HepG2 (cell line): ENCODE data around the gene KRTAP12-2. TPM values are rescaled to one million over a fixed set of nuclear protein-coding genes. Genes with fewer than 3 reads are reported as not detected.

Experiments
- ATAC-seq: fragments of 200-7000 bp; cut with Tn5 transposase; 3 replicates; pipeline ENCODE4 v1.9.1; 2020; ENCODE audit warnings: mild to moderate bottlenecking, moderate library complexity
- BruUV-seq: library from RNA; stranded (reverse); fragments of 400-500 nt; replicated peaks from 2 replicates; lab custom pipeline; 2021; lab: Mats Ljungman, UMichigan
- CTCF ChIA-PET: fragments of 300-600 bp; formaldehyde crosslinking; extraction: SDS; loops from one replicate; lab custom pipeline; 2021; ENCODE audit warnings: low total read pairs, inconsistent platforms, low intra/inter-chr PET ratio; lab: Yijun Ruan, JAX
- POLR2A ChIA-PET: fragments of 350-600 bp; sonication (Branson Sonifier 250); formaldehyde crosslinking; loops from one replicate; lab custom pipeline; 2020; ENCODE audit warnings: antibody characterized with exemption, inconsistent platforms; lab: Yijun Ruan, JAX
- DNase-seq: peaks from one replicate; pipeline ENCODE4 v3.0.0-alpha.2; 2015; ENCODE audit warnings: low spot score
- FAIRE-seq: peaks from 3 replicates; lab custom pipeline; 2011; peaks lifted over from hg19 to GRCh38; lab: Jason Lieb, UNC
- H2AFZ ChIP-seq: one replicate; pipeline ENCODE4 v1.6.1; 2011; ENCODE audit warnings: low read length, inconsistent platforms
- H3K27ac ChIP-seq: fragments of 300-600 bp; 3 replicates; pipeline ENCODE4 v1.8.0; 2011; ENCODE audit warnings: mixed run types, mild to moderate bottlenecking, mixed read lengths, low read length, inconsistent platforms; ENCODE audit not compliant: insufficient read depth; ENCODE audit errors: extremely low read length
- H3K27me3 ChIP-seq, 2 experiments: fragments of 200-600 bp in 1 of 2; 2 replicates in 1 of 2; 3 replicates in 1 of 2; pipeline versions ENCODE4 v1.6.0 to v1.8.0; 2011; ENCODE audit warnings: low read length in 2 of 2, mild to moderate bottlenecking in 2 of 2, moderate library complexity in 2 of 2, inconsistent platforms in 1 of 2; ENCODE audit not compliant: insufficient read depth in 2 of 2, control insufficient read depth in 1 of 2
- H3K36me3 ChIP-seq, 2 experiments: fragments of 200-600 bp in 1 of 2; replicated peaks in 1 of 2; 2 replicates in 1 of 2; 3 replicates in 1 of 2; pipeline versions ENCODE4 v1.5.1 to v1.8.0; 2011; ENCODE audit warnings: low read length in 2 of 2, inconsistent platforms in 1 of 2; ENCODE audit not compliant: insufficient read depth in 2 of 2, control insufficient read depth in 1 of 2
- H3K4me1 ChIP-seq: 2 replicates; pipeline ENCODE4 v1.5.1; 2012; ENCODE audit warnings: low read length, inconsistent platforms; ENCODE audit not compliant: insufficient read depth
- H3K4me2 ChIP-seq: 2 replicates; pipeline ENCODE4 v1.6.0; 2011; ENCODE audit warnings: low read depth, low read length, inconsistent platforms
- H3K4me3 ChIP-seq, 3 experiments: fragments of 200-600 bp in 1 of 3; sonication (generic), shearing (Covaris generic) in 1 of 3; replicated peaks in 1 of 3; 2 replicates each; pipeline ENCODE4 v1.5.1; 2011 to 2016; ENCODE audit warnings: low read length in 3 of 3, inconsistent platforms in 2 of 3, low read depth in 2 of 3, mild to moderate bottlenecking in 2 of 3, control low read depth in 1 of 3, mixed read lengths in 1 of 3; ENCODE audit not compliant: insufficient read depth in 1 of 3
- H3K79me2 ChIP-seq: one replicate; pipeline ENCODE4 v1.6.1; 2011; ENCODE audit warnings: low read length, inconsistent platforms; ENCODE audit not compliant: insufficient read depth
- H3K9ac ChIP-seq: 2 replicates; pipeline ENCODE4 v1.6.0; 2011; ENCODE audit warnings: mild to moderate bottlenecking, low read depth, low read length, inconsistent platforms; ENCODE audit not compliant: insufficient read depth
- H3K9me3 ChIP-seq: 2 replicates; pipeline ENCODE4 v1.5.1; 2012; ENCODE audit warnings: mild to moderate bottlenecking, low read length
- H4K20me1 ChIP-seq: 2 replicates; pipeline ENCODE4 v1.6.0; 2011; ENCODE audit warnings: inconsistent platforms, mild to moderate bottlenecking, low read length, moderate library complexity; ENCODE audit not compliant: insufficient read depth
- CENPT ChIP-seq: sonication (generic); formaldehyde crosslinking; IDR thresholded peaks from 2 replicates; pipeline ENCODE4 v1.8.0; 2022; ENCODE audit warnings: low read depth, mild to moderate bottlenecking, moderate library complexity, missing genetic modification reagents
- HOXA7 ChIP-seq: sonication (generic); formaldehyde crosslinking; IDR thresholded peaks from 2 replicates; pipeline ENCODE4 v1.8.1; 2022; ENCODE audit warnings: mild to moderate bottlenecking, missing genetic modification reagents, moderate library complexity
- KAT2B ChIP-seq: fragments of 150-350 bp; IDR thresholded peaks from 2 replicates; pipeline ENCODE4 v1.6.1; 2014; ENCODE audit warnings: low read depth, low read length, borderline replicate concordance
- POLR2AphosphoS5 ChIP-seq: IDR thresholded peaks from 2 replicates; pipeline ENCODE4 v1.6.1; 2012; ENCODE audit warnings: low read depth, low read length
- ZBTB7A ChIP-seq: sonication (generic); formaldehyde crosslinking; IDR thresholded peaks from 2 replicates; pipeline ENCODE4 v1.8.0; 2022; ENCODE audit warnings: mild to moderate bottlenecking, missing genetic modification reagents
- ZNF567 ChIP-seq: sonication (generic); formaldehyde crosslinking; IDR thresholded peaks from 2 replicates; pipeline ENCODE4 v1.8.1; 2023; ENCODE audit warnings: mild to moderate bottlenecking, missing genetic modification reagents, borderline replicate concordance
- ZNF644 ChIP-seq: IDR thresholded peaks from 2 replicates; pipeline ENCODE4 v1.6.1; 2016; ENCODE audit warnings: low read depth
- ZNF713 ChIP-seq: sonication (generic); formaldehyde crosslinking; IDR thresholded peaks from 2 replicates; pipeline ENCODE4 v1.4.0; 2020; ENCODE audit warnings: mild to moderate bottlenecking, missing genetic modification reagents
- ZSCAN25 ChIP-seq: sonication (generic); formaldehyde crosslinking; IDR thresholded peaks from 2 replicates; pipeline ENCODE4 v1.8.0; 2022; ENCODE audit warnings: mild to moderate bottlenecking, missing genetic modification reagents
- WGBS: methylation state at CpG from one replicate; pipeline ENCODE4 v1.1.6; 2017; ENCODE audit warnings: low lambda C conversion rate; 5-methylcytosine and 5-hydroxymethylcytosine counted together
- in situ Hi-C: cut with HindIII; loops from 2 replicates; pipeline ENCODE4 v1.10.0; 2017; ENCODE audit warnings: low pct_unique_long_range_greater_than_20kb; ENCODE audit not compliant: extremely low pct_ligation_motif_present
- intact Hi-C: fragments of 100-400 bp; cut with micrococcal nuclease; formaldehyde crosslinking; loops from one replicate; pipeline ENCODE4 v1.10.0; 2022; ENCODE audit not compliant: unreplicated experiment
- polyA plus RNA-seq, 8 experiments: library from polyadenylated mRNA; depleted of rRNA in 3 of 8; stranded (reverse) in 7 of 8; unstranded in 1 of 8; fragments of >200 nt; fragmentation: Illumina TruSeq in 4 of 8; extraction: Trizol in 4 of 8; gene quantifications; 2 replicates each; pipeline versions ENCODE4 v1.2.1 to v1.2.3, GENCODE V29; 2011 to 2016; ENCODE audit warnings: low read depth in 4 of 8, missing spikeins in 1 of 8, mixed read lengths in 1 of 8; ENCODE audit not compliant: insufficient read depth in 1 of 8
- total RNA-seq, 5 experiments: library from RNA; depleted of rRNA; stranded (reverse); fragments of >200 nt; fragmentation: Illumina TruSeq; extraction: Trizol; gene quantifications; 2 replicates each; pipeline ENCODE4 v1.2.3, GENCODE V29; 2016; ENCODE audit warnings: low read depth in 1 of 5
- TF ChIP-seq, protein P1 (sequence below): sonication (generic); formaldehyde crosslinking; IDR thresholded peaks from 2 replicates; pipeline ENCODE4 v1.5.0; 2020; ENCODE audit warnings: missing genetic modification reagents
- TF ChIP-seq, protein P2 (sequence below): sonication (generic); formaldehyde crosslinking; IDR thresholded peaks from 2 replicates; pipeline ENCODE4 v1.9.0; 2021; ENCODE audit warnings: missing genetic modification reagents, borderline replicate concordance
- TF ChIP-seq, protein P3 (sequence below): sonication (generic); formaldehyde crosslinking; IDR thresholded peaks from 2 replicates; pipeline ENCODE4 v1.5.1; 2020; ENCODE audit warnings: mild to moderate bottlenecking, moderate library complexity, missing genetic modification reagents
- TF ChIP-seq, protein P4 (sequence below): IDR thresholded peaks from 2 replicates; pipeline ENCODE4 v1.6.1; 2012; ENCODE audit warnings: low read length, improper control_type of control experiment
- TF ChIP-seq, protein P5 (sequence below): sonication (generic); formaldehyde crosslinking; IDR thresholded peaks from 2 replicates; pipeline ENCODE4 v1.5.1; 2020; ENCODE audit warnings: mild to moderate bottlenecking, missing genetic modification reagents, moderate library complexity

Gene KRTAP12-2
- total and polyA plus RNA-seq, 2 of the 13 experiments (the other 11 are each of a cell fraction or from before 2014, with no cell fraction given), result not detected

DNA sequence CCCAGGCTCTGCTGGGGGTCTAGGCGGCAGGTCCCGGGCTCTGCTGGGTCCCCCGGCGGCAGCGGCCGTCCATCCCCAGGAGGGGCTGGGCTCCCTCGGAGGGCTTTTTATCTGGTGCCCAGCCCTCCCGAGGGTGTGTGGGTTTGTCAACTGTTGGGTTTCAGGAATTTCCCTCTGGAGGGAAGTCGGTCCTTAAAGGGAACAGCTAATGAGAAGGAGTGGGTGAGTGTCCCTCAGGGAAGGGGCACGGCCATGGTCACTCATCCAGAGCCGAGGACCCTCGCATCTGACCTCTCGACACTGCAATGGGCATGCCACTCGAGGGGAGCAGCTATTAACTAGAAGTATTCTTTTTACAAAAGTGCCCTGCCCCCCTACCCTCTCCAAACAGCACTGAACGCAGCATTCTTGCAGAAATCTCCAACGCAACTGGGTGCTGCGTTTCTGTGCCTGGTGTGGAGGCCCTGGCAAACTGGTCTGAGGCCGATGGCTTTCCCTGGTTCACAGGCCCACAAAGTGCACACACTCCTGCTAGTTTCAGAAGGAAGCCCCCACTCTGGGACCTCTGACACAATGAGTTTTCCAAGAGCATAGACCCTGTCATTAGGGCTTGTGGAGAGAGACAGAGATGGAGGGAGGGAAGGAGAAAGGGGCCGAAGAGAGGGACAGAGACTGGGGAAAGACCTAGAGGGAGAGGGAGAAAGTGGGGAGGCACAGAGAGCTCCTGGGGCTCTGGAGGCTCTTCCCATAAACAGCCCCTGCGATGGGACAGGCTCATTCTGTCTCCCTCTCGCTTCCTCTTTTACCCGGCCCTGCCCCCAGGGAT, 45.7 kb upstream of the KRTAP12-2 start:
- Histone ChIP-seq H2AFZ (no peak overlapping the region), H4K20me1 (no peaks in the 10 kb centered on the region), H3K4me1 (peaks cover 16% of the 10 kb centered on the region; the same call in 1 of the 2 replicates), H3K27me3 (peaks cover 16 to 60% of the 10 kb centered on the region in 2 experiments), H3K9ac (no peak overlapping the region), H3K4me3 (no peak overlapping the region), H3K27ac (no peak overlapping the region), H3K9me3 (no peaks in the 10 kb centered on the region), H3K4me2 (no peak overlapping the region), H3K36me3 (no peaks in the 10 kb centered on the region), H3K79me2 (no peaks in the 10 kb centered on the region)
- POLR2A ChIA-PET, result no interaction called here
- 61% methylated on average over 20 of the region's 22 CpGs for WGBS
- BruUV-seq, result no TSS peak
- DNase-seq (no peak), FAIRE-seq (no peak), ATAC-seq (no peak)
- intact Hi-C loops (no loop called here), in situ Hi-C loops (no loop called here)
- CTCF ChIA-PET, result no interaction called here
- TF ChIP-seq ZNF567 (no peak), KAT2B (no peak), POLR2AphosphoS5 (no peak), ZNF713 (CRISPR knock-in tag) (no peak), CENPT (no peak), ZNF644 (CRISPR knock-in tag) (no peak), ZBTB7A (CRISPR knock-in tag) (no peak), ZSCAN25 (CRISPR knock-in tag) (no peak), HOXA7 (no peak)
- TF ChIP-seq, protein P1, sequence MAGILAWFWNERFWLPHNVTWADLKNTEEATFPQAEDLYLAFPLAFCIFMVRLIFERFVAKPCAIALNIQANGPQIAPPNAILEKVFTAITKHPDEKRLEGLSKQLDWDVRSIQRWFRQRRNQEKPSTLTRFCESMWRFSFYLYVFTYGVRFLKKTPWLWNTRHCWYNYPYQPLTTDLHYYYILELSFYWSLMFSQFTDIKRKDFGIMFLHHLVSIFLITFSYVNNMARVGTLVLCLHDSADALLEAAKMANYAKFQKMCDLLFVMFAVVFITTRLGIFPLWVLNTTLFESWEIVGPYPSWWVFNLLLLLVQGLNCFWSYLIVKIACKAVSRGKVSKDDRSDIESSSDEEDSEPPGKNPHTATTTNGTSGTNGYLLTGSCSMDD (CRISPR knock-in tag), result no peak
- TF ChIP-seq, protein P2, sequence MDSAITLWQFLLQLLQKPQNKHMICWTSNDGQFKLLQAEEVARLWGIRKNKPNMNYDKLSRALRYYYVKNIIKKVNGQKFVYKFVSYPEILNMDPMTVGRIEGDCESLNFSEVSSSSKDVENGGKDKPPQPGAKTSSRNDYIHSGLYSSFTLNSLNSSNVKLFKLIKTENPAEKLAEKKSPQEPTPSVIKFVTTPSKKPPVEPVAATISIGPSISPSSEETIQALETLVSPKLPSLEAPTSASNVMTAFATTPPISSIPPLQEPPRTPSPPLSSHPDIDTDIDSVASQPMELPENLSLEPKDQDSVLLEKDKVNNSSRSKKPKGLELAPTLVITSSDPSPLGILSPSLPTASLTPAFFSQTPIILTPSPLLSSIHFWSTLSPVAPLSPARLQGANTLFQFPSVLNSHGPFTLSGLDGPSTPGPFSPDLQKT, result no peak
- TF ChIP-seq, protein P3, sequence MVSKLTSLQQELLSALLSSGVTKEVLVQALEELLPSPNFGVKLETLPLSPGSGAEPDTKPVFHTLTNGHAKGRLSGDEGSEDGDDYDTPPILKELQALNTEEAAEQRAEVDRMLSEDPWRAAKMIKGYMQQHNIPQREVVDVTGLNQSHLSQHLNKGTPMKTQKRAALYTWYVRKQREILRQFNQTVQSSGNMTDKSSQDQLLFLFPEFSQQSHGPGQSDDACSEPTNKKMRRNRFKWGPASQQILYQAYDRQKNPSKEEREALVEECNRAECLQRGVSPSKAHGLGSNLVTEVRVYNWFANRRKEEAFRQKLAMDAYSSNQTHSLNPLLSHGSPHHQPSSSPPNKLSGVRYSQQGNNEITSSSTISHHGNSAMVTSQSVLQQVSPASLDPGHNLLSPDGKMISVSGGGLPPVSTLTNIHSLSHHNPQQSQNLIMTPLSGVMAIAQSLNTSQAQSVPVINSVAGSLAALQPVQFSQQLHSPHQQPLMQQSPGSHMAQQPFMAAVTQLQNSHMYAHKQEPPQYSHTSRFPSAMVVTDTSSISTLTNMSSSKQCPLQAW (CRISPR knock-in tag), result no peak
- TF ChIP-seq, protein P4, sequence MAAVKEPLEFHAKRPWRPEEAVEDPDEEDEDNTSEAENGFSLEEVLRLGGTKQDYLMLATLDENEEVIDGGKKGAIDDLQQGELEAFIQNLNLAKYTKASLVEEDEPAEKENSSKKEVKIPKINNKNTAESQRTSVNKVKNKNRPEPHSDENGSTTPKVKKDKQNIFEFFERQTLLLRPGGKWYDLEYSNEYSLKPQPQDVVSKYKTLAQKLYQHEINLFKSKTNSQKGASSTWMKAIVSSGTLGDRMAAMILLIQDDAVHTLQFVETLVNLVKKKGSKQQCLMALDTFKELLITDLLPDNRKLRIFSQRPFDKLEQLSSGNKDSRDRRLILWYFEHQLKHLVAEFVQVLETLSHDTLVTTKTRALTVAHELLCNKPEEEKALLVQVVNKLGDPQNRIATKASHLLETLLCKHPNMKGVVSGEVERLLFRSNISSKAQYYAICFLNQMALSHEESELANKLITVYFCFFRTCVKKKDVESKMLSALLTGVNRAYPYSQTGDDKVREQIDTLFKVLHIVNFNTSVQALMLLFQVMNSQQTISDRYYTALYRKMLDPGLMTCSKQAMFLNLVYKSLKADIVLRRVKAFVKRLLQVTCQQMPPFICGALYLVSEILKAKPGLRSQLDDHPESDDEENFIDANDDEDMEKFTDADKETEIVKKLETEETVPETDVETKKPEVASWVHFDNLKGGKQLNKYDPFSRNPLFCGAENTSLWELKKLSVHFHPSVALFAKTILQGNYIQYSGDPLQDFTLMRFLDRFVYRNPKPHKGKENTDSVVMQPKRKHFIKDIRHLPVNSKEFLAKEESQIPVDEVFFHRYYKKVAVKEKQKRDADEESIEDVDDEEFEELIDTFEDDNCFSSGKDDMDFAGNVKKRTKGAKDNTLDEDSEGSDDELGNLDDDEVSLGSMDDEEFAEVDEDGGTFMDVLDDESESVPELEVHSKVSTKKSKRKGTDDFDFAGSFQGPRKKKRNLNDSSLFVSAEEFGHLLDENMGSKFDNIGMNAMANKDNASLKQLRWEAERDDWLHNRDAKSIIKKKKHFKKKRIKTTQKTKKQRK, result no peak
- TF ChIP-seq, protein P5, sequence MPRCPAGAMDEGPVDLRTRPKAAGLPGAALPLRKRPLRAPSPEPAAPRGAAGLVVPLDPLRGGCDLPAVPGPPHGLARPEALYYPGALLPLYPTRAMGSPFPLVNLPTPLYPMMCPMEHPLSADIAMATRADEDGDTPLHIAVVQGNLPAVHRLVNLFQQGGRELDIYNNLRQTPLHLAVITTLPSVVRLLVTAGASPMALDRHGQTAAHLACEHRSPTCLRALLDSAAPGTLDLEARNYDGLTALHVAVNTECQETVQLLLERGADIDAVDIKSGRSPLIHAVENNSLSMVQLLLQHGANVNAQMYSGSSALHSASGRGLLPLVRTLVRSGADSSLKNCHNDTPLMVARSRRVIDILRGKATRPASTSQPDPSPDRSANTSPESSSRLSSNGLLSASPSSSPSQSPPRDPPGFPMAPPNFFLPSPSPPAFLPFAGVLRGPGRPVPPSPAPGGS (CRISPR knock-in tag), result no peak
